Embryonic facial prominence (tissue), 1 donor: ENCODE data around the gene CFAP97D2.

ENCODE experiments used
- DNase-seq: peaks from one replicate; pipeline ENCODE4 v3.0.0-alpha.2; 2016; ENCODE audit errors: extremely low spot score

The CFAP97D2 gene

GRCh38 chr13:114269281-114269770 lies 90.3 kb downstream of the CFAP97D2 start:
- DNase-seq = no peak
